HEK293T (cell line): ENCODE data around the gene PCBP3.

Experiments used
- FOXA1 ChIP-seq: fragments of 450-650 bp; IDR thresholded peaks from 2 replicates; pipeline ENCODE4 v1.6.1; 2016; ENCODE audit warnings: mild to moderate bottlenecking
- FOXM1 ChIP-seq: fragments of 450-650 bp; IDR thresholded peaks from 2 replicates; pipeline ENCODE4 v1.6.1; 2017; ENCODE audit warnings: mild to moderate bottlenecking, borderline replicate concordance
- TARDBP ChIP-seq: fragments of 450-650 bp; IDR thresholded peaks from 2 replicates; pipeline ENCODE4 v1.6.1; 2016
- ZNF384 ChIP-seq: fragments of 450-650 bp; IDR thresholded peaks from 2 replicates; pipeline ENCODE4 v1.6.1; 2016

GRCh38 chr21:45980697-45981096 lies 337.2 kb downstream of the PCBP3 start:
- TF ChIP-seq ZNF384 (no peak), TARDBP (no peak), FOXA1 (no peak), FOXM1 (no peak)
